T follicular helper cell (primary cell): Measurements from ENCODE around the gene NUDT3.
"Not testable (repeated sequence)": the region's sequence is repeated elsewhere in the genome, so short reads cannot be mapped to it uniquely, and the experiment has no call there.

Experiments
- DNase-seq: peaks from one replicate; pipeline ENCODE4 v3.0.0-alpha.2; 2020; ENCODE audit warnings: low read depth
- total RNA-seq, 2 experiments: gene quantifications; one replicate each; lab custom pipeline; 2026; lab: John Stamatoyannopoulos, UW

Gene NUDT3
- 51.6 to 68.7 reads per million in 2 experiments for total RNA-seq

GRCh38 chr6:34392497-34393190 lies at the start of gene NUDT3:
TSS of gene NUDT3 (minus strand) at chr6:34392669. CDS start at chr6:34392362, 307 bp downstream.
- peak; percentile 87 for DNase-seq

- no peak for DNase-seq
Measured at GRCh38 chr6:34441526-34441925, 49.1 kb upstream of the NUDT3 start.

GRCh38 chr6:34439442-34439841 lies 47.0 kb upstream of the NUDT3 start:
- no peak for DNase-seq

GRCh38 chr6:34438705-34439104 lies 46.2 kb upstream of the NUDT3 start:
- DNase-seq, result no peak

- DNase-seq, result no peak
Measured at GRCh38 chr6:34437644-34437970, 45.1 kb upstream of the NUDT3 start.

- no peak for DNase-seq
Measured at GRCh38 chr6:34436803-34437643, 44.6 kb upstream of the NUDT3 start.

GRCh38 chr6:34435916-34436315 lies 43.4 kb upstream of the NUDT3 start:
- DNase-seq, result no peak

GRCh38 chr6:34425498-34426410 lies 33.3 kb upstream of the NUDT3 start, which contains the start of gene RPS10:
TSS of gene RPS10 (minus strand) at chr6:34426069. CDS start at chr6:34425221, 848 bp downstream.
- peak; percentile 79 for DNase-seq

GRCh38 chr6:34425132-34425497 lies 32.6 kb upstream of the NUDT3 start:
- no peak for DNase-seq

GRCh38 chr6:34424200-34425131 lies 32.0 kb upstream of the NUDT3 start:
- DNase-seq, result no peak

- no peak for DNase-seq
Measured at GRCh38 chr6:34423254-34423653, 30.8 kb upstream of the NUDT3 start.

- DNase-seq, result no peak
Measured at GRCh38 chr6:34418367-34418766, 25.9 kb upstream of the NUDT3 start.

- no peak for DNase-seq
Measured at GRCh38 chr6:34416877-34417371, 24.5 kb upstream of the NUDT3 start.

- peak; percentile 21 for DNase-seq
Measured at GRCh38 chr6:34414999-34415858, 22.8 kb upstream of the NUDT3 start.

- DNase-seq, result no peak
Measured at GRCh38 chr6:34412643-34413214, 20.3 kb upstream of the NUDT3 start.

GRCh38 chr6:34412016-34412415 lies 19.5 kb upstream of the NUDT3 start:
- no peak for DNase-seq

GRCh38 chr6:34407915-34408314 lies 15.4 kb upstream of the NUDT3 start:
- not testable (repeated sequence) for DNase-seq

- no peak for DNase-seq
Measured at GRCh38 chr6:34396518-34396917, 4.0 kb upstream of the NUDT3 start.

- DNase-seq, result no peak
Measured at GRCh38 chr6:34393966-34394305, 1.5 kb upstream of the NUDT3 start.
